Hypothalamus (tissue), 51 donors: Measurements from ENCODE around the gene COX6B2.
A peak's percentile ranks its signal among the peaks of the same experiment; 100 is the strongest.
"Not testable (repeated sequence)": the region's sequence is repeated elsewhere in the genome, so short reads cannot be mapped to it uniquely, and the experiment has no call there.

Experiments
- DNase-seq, 51 donors: peaks; one replicate each; lab custom pipeline; 2025; lab: John Stamatoyannopoulos, UW

The COX6B2 gene

GRCh38 chr19:55354698-55355212 lies at the start of gene COX6B2:
Gene COX6B2 (minus strand): TSS chr19:55354719. CDS start chr19:55354521, 198 bp downstream.
- DNase-seq: no peak

GRCh38 chr19:55402509-55402908 lies 48.0 kb upstream of the COX6B2 start:
- DNase-seq: no peak

- DNase-seq: not testable (repeated sequence)
Observed at GRCh38 chr19:55401390-55401789, 46.9 kb upstream of the COX6B2 start.

GRCh38 chr19:55400281-55401087 lies 46.0 kb upstream of the COX6B2 start:
- DNase-seq: no peak

- no peak for DNase-seq
Observed at GRCh38 chr19:55398200-55398925, 43.8 kb upstream of the COX6B2 start.

- no peak for DNase-seq
Observed at GRCh38 chr19:55392820-55393761, 38.6 kb upstream of the COX6B2 start.

- no peak for DNase-seq
Observed at GRCh38 chr19:55391702-55392615, 37.4 kb upstream of the COX6B2 start.

GRCh38 chr19:55391191-55391670 lies 36.7 kb upstream of the COX6B2 start:
- DNase-seq: no peak

- DNase-seq: no peak
Observed at GRCh38 chr19:55390461-55390880, 36.0 kb upstream of the COX6B2 start.

- no peak for DNase-seq
Observed at GRCh38 chr19:55389386-55390317, 35.1 kb upstream of the COX6B2 start.

GRCh38 chr19:55387736-55388497 lies 33.4 kb upstream of the COX6B2 start:
- DNase-seq: no peak

GRCh38 chr19:55386493-55386971 lies 32.0 kb upstream of the COX6B2 start:
- peak in 1 of 51 donors; percentile 44 for DNase-seq

- peak in 50 of 51 donors; percentile 42 to 100 (median 97) for DNase-seq
Observed at GRCh38 chr19:55385724-55386492, 31.4 kb upstream of the COX6B2 start, which contains the start of gene RPL28. Gene RPL28 (plus strand): TSS chr19:55385932. CDS start chr19:55386358, 426 bp downstream.

- peak in 50 of 51 donors; percentile 41 to 99 (median 88) for DNase-seq
Observed at GRCh38 chr19:55384920-55385723, 30.6 kb upstream of the COX6B2 start.
